ENCODE measurements around the gene CCDC107. TPM values are rescaled to one million over a fixed set of nuclear protein-coding genes. Genes with fewer than 3 reads are reported as not detected.

CCDC107 gene
- total and polyA plus RNA-seq, 2 of the 13 experiments (the other 11 are each of a cell fraction or from before 2014, with no cell fraction given), result 7.1 to 15.2 TPM

DNA sequence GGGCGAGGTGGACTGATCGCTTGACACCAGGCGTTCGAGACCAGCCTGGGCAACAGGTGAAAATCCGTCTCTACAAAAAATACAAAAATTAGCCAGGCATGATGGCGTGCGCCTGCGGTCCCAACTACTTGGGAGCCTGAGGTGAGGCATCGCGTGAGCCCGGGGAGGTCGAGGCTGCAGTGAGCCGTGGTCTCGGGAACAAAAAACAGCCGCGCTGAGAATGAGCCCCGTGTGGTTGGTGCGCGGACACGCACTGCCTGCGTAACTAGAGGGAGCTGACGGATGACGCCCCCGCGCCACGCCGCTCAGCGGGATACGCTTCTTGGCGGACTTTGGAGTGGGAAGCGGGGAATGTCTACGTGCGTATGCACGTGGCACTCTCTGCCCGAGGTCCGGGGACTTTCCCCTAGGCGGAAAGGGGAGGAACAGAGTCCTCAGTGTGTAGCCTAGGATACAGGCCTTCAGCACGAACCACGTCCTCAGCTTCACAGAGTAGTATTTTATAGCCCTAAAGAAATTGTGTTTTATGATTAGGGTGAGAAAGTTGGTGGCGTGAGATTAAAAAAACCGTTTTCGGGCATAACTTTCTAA lies 451 bp upstream of the CCDC107 start, which contains the start of gene RMRP (continued):
- TF ChIP-seq CREM (IDR thresholded peaks at IDR 0.05) (peak; percentile 83), CREM (CRISPR knock-in tag; IDR thresholded peaks at IDR 0.05) (peak; percentile 45), ZNF207 (IDR thresholded peaks at IDR 0.05; ENCODE audit: borderline replicate concordance) (no peak), FOSL1 (CRISPR knock-in tag; IDR thresholded peaks at IDR 0.05; ENCODE audit: borderline replicate concordance) (peak; percentile 35; the same call in 1 of the 2 replicates), TEAD2 (CRISPR knock-in tag; IDR thresholded peaks at IDR 0.05) (peak; percentile 93), GATAD1 (CRISPR knock-in tag; IDR thresholded peaks at IDR 0.05) (peak; percentile 84), MTF2 (CRISPR knock-in tag; IDR thresholded peaks at IDR 0.05; ENCODE audit: borderline replicate concordance) (0 out of 2 replicates have a peak, but pooled peaks have one; percentile 37), POGZ (CRISPR knock-in tag; IDR thresholded peaks at IDR 0.05) (no peak; the same call in 1 of the 2 replicates), ZEB1 (IDR thresholded peaks at IDR 0.05; ENCODE audit: insufficient replicate concordance, low read depth) (no peak), SIX1 (CRISPR knock-in tag; IDR thresholded peaks at IDR 0.05; ENCODE audit: borderline replicate concordance) (no peak; the same call in none of the 2 replicates), GLI4 (CRISPR knock-in tag; IDR thresholded peaks at IDR 0.05; ENCODE audit: borderline replicate concordance) (no peak), SP1 (IDR thresholded peaks at IDR 0.05) (no peak), SP1 (CRISPR knock-in tag; IDR thresholded peaks at IDR 0.05) (peak; percentile 56; the same call in 1 of the 2 replicates), ZNF501 (CRISPR knock-in tag; IDR thresholded peaks at IDR 0.05) (peak; percentile 96), ZNF589 (CRISPR knock-in tag; conservative IDR thresholded peaks at IDR 0.05) (peak; percentile 97), ZNF335 (CRISPR knock-in tag; IDR thresholded peaks at IDR 0.05) (no peak; the same call in 1 of the 2 replicates), ZNF569 (CRISPR knock-in tag; IDR thresholded peaks at IDR 0.05; ENCODE audit: borderline replicate concordance) (no peak), ETV6 (CRISPR knock-in tag; conservative IDR thresholded peaks at IDR 0.05) (0 out of 2 replicates have a peak, but pooled peaks have one; percentile 56), ZNF431 (CRISPR knock-in tag; IDR thresholded peaks at IDR 0.05; ENCODE audit: borderline replicate concordance, low read depth) (peak; percentile 94), TP53 (CRISPR knock-in tag; conservative IDR thresholded peaks at IDR 0.05) (peak; percentile 95), TEAD3 (CRISPR knock-in tag; optimal IDR thresholded peaks at IDR 0.05; ENCODE audit: borderline replicate concordance) (peak; percentile 88), HNRNPH1 (optimal IDR thresholded peaks at IDR 0.05; ENCODE audit: low read depth, low read length) (no peak), PHF21A (CRISPR knock-in tag; IDR thresholded peaks at IDR 0.05) (peak; percentile 94), NR3C1 (CRISPR knock-in tag; IDR thresholded peaks at IDR 0.05) (no peak)
- TF ChIP-seq, protein P1, sequence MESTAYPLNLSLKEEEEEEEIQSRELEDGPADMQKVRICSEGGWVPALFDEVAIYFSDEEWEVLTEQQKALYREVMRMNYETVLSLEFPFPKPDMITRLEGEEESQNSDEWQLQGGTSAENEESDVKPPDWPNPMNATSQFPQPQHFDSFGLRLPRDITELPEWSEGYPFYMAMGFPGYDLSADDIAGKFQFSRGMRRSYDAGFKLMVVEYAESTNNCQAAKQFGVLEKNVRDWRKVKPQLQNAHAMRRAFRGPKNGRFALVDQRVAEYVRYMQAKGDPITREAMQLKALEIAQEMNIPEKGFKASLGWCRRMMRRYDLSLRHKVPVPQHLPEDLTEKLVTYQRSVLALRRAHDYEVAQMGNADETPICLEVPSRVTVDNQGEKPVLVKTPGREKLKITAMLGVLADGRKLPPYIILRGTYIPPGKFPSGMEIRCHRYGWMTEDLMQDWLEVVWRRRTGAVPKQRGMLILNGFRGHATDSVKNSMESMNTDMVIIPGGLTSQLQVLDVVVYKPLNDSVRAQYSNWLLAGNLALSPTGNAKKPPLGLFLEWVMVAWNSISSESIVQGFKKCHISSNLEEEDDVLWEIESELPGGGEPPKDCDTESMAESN (CRISPR knock-in tag; conservative IDR thresholded peaks at IDR 0.05), result peak; percentile 95
- TF ChIP-seq, protein P2, sequence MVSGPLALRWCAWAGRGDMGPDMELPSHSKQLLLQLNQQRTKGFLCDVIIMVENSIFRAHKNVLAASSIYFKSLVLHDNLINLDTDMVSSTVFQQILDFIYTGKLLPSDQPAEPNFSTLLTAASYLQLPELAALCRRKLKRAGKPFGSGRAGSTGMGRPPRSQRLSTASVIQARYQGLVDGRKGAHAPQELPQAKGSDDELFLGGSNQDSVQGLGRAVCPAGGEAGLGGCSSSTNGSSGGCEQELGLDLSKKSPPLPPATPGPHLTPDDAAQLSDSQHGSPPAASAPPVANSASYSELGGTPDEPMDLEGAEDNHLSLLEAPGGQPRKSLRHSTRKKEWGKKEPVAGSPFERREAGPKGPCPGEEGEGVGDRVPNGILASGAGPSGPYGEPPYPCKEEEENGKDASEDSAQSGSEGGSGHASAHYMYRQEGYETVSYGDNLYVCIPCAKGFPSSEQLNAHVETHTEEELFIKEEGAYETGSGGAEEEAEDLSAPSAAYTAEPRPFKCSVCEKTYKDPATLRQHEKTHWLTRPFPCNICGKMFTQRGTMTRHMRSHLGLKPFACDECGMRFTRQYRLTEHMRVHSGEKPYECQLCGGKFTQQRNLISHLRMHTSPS (CRISPR knock-in tag; IDR thresholded peaks at IDR 0.05; ENCODE audit: low read depth), result peak; percentile 46; the same call in 1 of the 2 replicates
- TF ChIP-seq, protein P3, sequence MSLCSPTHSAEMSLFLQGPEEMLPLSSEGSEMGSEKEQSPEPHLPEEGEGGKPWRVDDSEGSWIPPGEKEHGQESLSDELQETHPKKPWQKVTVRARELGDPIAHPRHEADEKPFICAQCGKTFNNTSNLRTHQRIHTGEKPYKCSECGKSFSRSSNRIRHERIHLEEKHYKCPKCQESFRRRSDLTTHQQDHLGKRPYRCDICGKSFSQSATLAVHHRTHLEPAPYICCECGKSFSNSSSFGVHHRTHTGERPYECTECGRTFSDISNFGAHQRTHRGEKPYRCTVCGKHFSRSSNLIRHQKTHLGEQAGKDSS (CRISPR knock-in tag; IDR thresholded peaks at IDR 0.05; ENCODE audit: borderline replicate concordance, low read depth), result peak; percentile 93; the same call in 1 of the 2 replicates
